ENCODE measurements around the gene GID8.

DNA sequence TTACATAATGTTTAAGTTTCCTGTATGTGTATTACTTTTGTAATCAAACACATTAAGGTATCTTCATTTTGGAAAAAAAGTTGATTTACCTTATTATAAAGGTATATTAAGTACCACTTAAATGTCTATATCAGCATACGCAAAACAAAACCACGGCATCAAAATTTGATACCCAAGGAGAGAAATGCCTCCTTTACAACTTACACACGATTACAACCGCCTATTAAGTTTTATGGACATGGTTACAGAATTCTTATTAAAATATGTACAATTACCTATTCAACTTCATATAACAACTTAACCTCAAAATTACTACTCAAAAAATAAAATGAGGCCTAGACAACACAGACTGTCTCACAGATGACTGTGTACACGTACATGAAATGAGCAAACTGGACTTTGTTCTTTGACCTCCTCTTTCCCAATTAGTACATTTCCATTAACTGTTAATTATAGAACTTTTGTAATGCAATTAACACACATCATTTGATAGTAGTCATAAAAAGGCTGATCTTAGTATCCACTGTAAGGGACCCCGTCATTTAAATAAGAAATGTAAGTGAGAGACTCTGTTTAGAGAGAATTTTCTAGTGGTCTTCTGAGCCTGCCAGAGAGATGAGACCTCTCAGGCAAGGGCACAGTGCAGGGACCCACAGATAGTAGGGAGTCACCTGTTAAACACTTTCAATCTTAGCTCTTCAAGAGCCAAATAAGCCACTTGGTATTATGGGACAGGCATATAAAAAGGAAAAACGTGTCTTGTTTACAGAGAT, 14.1 kb upstream of the GID8 start:
- TF ChIP-seq, protein P1, sequence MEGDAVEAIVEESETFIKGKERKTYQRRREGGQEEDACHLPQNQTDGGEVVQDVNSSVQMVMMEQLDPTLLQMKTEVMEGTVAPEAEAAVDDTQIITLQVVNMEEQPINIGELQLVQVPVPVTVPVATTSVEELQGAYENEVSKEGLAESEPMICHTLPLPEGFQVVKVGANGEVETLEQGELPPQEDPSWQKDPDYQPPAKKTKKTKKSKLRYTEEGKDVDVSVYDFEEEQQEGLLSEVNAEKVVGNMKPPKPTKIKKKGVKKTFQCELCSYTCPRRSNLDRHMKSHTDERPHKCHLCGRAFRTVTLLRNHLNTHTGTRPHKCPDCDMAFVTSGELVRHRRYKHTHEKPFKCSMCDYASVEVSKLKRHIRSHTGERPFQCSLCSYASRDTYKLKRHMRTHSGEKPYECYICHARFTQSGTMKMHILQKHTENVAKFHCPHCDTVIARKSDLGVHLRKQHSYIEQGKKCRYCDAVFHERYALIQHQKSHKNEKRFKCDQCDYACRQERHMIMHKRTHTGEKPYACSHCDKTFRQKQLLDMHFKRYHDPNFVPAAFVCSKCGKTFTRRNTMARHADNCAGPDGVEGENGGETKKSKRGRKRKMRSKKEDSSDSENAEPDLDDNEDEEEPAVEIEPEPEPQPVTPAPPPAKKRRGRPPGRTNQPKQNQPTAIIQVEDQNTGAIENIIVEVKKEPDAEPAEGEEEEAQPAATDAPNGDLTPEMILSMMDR (IDR thresholded peaks at IDR 0.05; ENCODE audit: poor library complexity, severe bottlenecking), result no peak
- TF ChIP-seq EZH2 (IDR thresholded peaks at IDR 0.05; ENCODE audit: borderline replicate concordance, insufficient read depth, low read length, poor library complexity, severe bottlenecking) (no peak), RAD21 (conservative IDR thresholded peaks at IDR 0.05) (no peak), EP300 (conservative IDR thresholded peaks at IDR 0.05; ENCODE audit: poor library complexity, severe bottlenecking) (no peak), POLR2AphosphoS5 (IDR thresholded peaks at IDR 0.05) (no peak), MXI1 (conservative IDR thresholded peaks at IDR 0.05; ENCODE audit: poor library complexity, severe bottlenecking) (no peak)
- TF ChIP-seq, protein P2, sequence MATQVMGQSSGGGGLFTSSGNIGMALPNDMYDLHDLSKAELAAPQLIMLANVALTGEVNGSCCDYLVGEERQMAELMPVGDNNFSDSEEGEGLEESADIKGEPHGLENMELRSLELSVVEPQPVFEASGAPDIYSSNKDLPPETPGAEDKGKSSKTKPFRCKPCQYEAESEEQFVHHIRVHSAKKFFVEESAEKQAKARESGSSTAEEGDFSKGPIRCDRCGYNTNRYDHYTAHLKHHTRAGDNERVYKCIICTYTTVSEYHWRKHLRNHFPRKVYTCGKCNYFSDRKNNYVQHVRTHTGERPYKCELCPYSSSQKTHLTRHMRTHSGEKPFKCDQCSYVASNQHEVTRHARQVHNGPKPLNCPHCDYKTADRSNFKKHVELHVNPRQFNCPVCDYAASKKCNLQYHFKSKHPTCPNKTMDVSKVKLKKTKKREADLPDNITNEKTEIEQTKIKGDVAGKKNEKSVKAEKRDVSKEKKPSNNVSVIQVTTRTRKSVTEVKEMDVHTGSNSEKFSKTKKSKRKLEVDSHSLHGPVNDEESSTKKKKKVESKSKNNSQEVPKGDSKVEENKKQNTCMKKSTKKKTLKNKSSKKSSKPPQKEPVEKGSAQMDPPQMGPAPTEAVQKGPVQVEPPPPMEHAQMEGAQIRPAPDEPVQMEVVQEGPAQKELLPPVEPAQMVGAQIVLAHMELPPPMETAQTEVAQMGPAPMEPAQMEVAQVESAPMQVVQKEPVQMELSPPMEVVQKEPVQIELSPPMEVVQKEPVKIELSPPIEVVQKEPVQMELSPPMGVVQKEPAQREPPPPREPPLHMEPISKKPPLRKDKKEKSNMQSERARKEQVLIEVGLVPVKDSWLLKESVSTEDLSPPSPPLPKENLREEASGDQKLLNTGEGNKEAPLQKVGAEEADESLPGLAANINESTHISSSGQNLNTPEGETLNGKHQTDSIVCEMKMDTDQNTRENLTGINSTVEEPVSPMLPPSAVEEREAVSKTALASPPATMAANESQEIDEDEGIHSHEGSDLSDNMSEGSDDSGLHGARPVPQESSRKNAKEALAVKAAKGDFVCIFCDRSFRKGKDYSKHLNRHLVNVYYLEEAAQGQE (IDR thresholded peaks at IDR 0.05; ENCODE audit: borderline replicate concordance), result no peak
